HG02588 (cell line): ENCODE results near the gene TBCCD1.
A peak's percentile ranks its signal among the peaks of the same experiment; 100 is the strongest.
"Not testable (repeated sequence)": the region's sequence is repeated elsewhere in the genome, so short reads cannot be mapped to it uniquely, and the experiment has no call there.

Source experiments
- ATAC-seq: cut with Tn5 transposase; IDR thresholded peaks from one replicate; pipeline ENCODE4 v1.9.1; 2021; ENCODE audit warnings: mild to moderate bottlenecking, moderate library complexity; ENCODE audit not compliant: unreplicated experiment

Gene TBCCD1

DNA sequence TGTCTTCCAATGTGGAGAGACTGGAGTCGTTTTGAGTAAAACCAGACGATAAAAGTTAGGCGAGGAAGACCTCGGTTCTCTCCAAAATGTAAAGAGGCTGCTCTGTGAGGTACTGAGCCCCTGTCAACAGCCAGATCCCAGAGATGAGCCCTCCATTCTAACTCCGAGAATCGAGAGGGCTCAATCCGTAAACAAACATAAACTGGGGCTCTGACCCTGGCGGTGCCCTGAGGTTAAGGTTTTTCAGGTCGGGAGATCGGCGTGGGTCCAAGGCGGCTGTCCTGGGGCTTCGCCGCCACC lies 417 bp downstream of the TBCCD1 start:
- no peak for ATAC-seq

DNA sequence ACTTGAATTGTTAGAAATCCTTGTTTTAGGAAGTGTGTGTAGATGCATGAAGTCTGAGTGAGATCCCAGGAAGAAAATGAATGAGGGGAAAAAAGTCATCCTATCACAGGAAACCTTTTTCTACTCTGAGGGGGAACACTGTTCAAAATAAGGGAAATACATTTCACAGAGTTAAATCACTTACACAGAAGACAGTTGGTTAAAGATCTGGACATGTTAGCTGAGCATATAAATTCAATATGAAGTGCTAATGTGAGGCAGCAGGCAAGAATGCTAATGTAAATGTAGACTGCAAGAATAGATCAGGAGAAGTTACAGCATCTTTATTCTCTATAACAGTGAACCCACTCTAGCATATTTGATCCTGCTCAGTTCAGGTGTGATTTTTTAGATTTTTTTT lies 2.6 kb downstream of the TBCCD1 start:
- no peak for ATAC-seq

DNA sequence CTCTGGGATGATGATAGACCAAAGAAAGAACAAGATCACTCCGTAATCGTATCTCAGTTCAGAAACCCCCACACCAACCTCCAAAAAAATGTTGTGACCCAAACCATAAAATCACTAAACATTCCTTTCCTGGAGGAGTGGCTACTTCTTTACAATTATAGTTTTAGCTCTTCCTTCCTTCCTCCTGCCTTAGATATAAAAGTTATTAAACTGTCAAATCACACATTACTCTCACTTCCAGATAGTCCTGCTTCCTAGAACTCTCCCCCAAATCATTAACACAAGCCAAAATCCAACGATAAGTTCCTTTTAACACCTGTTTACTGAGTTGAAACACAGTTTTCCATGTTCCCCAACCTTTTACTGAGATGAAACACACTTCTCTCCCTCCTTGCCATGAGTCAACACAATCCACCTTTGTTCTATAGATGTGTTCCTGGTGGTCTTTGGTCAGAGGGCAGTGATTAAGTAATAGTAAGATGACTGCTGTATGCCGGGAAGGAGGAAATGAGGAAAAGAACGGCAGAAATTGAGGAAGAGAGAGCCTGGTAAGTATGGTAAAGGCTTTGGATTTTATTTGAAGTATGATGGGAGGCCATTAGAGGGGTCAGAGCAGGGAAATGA lies 14.6 kb downstream of the TBCCD1 start:
- no peak for ATAC-seq

DNA sequence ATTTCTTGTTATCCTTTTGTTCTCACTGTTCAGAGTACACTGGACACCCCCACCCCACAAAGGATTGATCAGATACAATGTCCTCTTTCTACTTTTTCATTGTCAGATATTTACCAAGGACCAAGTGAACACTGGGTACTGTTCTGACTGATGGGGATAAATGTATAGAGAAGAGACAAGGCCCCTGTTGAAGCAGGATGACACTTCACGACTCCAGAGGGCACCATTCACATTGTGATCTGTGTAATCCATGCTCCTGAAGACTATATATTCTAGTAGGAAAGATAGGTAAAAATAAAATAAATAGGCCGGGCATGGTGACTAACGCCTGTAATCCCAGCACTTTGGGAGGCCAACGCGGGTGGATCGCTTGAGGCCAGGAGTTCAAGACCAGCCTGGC lies 15.8 kb downstream of the TBCCD1 start:
- ATAC-seq = no peak

DNA sequence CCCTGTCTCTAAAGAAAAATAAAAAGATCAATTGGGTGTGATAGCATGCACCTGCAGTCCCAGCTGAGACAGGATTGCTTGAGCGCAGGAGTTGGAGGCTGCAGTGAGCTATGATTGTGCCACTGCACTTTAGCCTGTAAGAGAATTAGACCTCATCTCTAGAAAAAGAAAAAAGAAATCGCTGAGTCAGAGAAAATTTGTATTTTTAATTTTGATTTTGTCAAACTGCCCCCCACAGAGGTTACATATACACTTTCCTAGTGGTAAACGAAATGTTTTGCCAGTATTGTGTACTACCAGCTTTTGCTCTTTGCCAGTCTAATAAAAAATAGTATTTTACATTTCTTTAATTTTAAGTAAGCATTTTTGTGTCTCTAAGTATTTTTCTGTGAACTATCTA lies 17.6 kb downstream of the TBCCD1 start:
- ATAC-seq = no peak

DNA sequence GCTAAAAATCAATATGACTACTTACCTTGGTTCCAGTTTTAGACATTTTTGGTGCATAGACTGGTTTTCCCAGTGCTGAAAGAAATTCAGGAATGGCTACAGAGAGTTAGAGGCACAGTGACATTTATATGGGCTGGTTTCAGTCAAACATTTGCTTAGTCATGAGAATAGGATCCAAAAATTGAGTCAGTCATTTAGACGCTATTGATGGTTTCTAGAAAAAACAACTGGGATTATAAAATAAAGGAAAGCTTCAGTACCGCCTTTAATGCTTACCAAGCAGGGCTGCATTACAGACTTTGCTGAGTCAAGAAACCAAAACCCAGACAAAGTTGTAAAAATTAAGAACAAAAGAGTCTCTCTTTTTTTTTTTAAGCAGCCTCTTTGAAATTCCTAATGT lies 22.9 kb downstream of the TBCCD1 start, which contains the start of gene CRYGS:
TSS of gene CRYGS (minus strand) at position 100 of the 400 bp plus-strand sequence. CDS start at position 46, 54 bp downstream.
- no peak for ATAC-seq

DNA sequence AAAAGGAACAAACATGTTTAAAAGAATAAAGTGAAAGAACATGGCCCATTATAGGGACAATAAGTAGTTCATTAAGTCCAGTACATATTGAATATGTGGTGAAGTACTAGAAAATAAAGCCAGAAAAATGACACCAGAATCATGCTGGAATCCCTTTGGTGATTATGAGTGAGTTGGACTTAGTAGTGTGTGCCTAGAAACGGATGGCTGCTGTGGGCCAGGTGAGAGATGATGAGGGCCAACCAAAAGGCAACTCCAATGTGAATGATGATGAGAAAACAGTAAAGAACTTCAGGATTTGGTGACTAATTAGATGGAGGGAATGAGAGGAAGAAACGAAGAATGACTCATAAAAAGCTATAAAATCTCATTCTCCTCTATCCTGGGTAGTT lies 26.3 kb downstream of the TBCCD1 start:
- ATAC-seq = no peak

DNA sequence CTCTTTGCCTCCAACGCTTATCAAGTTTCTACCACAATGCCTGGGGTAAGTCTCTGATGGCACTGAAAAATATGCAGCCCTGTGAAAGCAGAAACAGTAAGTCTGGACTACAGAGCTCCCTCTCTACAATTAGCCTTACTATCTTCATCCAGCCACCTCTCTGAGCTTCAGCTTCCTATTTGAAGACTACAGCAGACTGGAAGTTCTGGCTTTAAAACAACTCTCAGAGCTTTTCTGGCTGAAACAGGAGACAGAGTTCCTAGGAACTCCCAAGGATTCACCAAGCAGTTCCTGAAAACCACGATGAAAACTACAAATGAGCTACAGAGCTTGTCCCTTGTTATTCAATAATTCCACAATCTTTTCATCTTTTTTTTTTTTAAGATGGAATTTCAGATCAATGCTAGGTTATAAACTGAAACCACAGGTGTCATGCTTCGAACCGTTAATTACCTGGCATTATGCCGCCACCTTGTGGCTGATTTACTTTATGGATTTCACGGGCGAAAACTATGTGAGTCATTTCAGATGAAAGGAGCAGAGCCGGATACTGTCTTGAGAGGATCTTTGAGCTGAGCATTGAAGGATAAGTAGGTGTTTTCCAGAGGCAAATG lies 26.8 kb downstream of the TBCCD1 start:
- ATAC-seq = no peak

DNA sequence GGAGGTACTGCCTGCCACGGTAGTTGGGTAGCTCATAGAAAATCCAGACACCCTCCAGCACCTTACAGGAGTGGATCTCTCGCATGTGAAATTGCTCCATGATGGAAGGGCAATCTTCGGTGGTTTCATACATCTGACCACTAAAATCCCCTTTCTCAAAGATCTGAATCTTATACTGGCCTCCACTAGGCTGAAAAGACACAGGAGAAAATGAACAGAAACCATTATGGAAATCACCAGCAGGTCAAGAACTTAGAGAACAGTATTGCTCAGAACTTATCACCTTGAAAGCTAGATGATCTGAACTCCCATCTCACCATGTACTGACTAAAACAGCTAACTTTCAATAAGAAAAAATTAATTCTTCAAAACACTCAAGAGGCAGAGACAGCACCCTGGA lies 28.4 kb downstream of the TBCCD1 start:
- peak; percentile 35 for ATAC-seq

DNA sequence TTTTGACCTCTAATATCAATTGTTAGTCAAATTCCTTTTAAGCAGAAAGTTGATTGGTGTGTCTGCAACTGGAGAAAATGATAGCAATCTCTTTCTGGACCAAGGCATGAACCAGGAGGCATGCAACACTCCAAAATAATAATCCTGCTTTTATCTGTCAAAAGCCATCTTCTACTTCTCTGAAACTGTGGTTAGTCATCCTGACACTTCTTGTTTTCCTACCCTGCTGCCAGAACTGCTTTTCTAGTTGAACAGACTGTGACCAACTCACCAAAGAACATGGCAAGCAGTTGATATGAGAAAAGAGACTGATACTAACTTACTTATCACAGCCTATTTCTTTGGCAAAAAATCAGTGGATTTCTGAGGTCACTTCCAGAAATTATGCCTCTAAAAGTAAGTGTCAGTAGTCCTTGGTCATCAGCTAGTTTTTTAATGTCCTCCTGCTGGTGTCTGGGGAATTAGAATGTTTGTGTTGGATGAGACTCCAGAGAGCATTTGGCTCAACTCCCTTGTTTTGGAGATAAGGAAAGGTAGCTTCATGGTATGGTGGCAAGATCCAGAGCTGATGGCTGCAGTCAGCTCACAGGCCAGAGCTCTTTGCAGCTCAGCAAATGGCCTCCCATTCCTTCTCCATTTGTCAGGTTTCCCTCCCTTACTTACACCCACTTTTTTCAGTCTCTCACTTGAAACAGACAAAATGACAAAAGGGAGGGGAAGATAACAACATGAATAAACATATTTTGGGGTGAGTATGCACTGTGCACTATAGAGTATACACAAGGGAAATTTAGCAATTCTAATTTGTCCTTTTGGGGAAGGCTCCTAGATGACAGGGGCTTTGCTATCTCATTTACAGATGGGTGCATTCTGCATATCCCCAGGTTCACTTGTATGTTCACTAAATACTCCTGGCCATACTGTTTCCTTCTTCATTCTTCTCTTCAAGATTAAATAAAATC lies 30.0 kb downstream of the TBCCD1 start:
- ATAC-seq = no peak

DNA sequence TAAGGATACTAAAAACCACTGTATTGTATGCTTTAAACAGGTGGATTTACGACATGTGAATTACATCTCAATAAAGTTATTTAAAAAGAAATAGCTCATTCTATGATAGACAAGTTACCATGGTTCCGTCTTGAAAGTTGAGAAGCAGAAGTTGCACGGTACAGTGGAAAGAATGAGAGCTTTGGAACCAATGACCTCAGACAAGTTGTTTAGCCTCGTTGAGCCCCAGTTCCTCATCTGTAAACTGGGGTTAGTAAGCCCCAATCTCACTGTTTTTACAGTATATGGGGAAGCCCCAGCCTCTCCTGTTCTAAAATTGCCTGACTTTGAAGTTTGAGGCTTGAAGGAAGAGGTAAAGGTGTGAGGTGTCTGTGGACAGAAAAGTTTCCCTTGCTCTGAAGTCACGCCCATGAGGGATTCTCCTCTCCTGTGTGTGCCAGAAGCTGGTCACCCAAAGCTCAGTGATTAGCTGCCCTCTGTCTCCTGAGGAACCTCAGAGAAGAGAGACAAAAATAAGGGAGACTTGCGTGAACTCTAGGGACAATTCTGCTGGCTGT lies 32.9 kb downstream of the TBCCD1 start:
- peak; percentile 73 for ATAC-seq

DNA sequence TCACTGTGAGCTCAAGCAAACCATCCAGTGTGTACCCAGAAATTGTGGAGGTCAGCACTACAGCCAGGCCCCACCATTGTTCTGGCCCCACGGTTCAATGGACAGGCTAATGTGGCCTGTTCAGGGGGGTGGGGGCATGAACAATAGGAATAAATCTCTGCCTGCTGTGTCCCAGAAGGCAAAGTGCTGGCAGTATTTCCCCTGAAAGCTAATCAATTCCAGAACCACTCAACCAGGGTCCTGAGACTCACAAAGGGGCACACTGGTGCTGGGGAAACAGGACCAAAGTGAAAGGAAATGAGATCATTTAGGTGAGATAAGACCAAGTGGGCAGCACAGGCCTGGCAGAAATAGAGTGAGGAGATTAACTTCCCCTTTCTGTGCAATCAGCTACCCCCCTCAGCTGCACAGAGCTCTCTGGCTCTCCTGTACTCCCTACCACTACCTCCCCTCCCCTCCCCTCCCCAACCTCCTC lies 34.5 kb downstream of the TBCCD1 start:
- ATAC-seq = peak; percentile 46

DNA sequence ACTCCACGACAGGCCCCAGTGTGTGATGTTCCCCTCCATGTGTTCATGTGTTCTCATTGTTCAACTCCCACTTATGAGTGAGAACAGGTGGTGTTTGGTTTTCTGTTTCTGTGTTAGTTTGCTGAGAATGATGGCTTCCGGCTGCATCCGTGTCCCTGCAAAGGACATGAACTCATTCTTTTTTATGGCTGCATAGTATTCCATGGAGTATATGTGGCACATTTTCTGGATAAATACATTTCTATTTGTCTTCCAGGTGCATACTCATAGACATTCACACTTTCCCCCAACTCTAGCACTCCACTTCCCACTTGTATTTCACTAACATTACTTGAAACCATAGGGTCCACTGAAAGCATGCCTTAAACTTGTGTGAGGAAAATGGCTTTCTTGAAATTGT lies 35.4 kb downstream of the TBCCD1 start:
- not testable (repeated sequence) for ATAC-seq

DNA sequence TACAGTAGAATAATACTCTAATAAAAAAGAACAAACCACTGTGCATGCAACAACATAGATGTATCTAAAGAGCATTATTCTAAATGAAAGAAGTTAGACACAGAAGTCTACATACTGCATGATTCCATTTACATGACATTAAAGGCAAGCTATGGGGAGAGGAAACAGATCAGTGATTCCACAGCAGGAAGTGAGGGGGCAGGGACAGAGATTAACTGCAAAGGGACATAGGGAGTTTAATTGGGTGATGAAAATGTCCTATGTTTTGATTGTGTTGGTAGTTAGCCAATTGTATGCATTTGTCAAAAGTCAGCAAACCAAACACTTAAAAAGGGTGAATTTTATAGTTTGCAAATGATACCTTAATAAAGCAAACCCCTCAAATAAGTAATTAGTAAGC lies 36.7 kb downstream of the TBCCD1 start:
- no peak for ATAC-seq

DNA sequence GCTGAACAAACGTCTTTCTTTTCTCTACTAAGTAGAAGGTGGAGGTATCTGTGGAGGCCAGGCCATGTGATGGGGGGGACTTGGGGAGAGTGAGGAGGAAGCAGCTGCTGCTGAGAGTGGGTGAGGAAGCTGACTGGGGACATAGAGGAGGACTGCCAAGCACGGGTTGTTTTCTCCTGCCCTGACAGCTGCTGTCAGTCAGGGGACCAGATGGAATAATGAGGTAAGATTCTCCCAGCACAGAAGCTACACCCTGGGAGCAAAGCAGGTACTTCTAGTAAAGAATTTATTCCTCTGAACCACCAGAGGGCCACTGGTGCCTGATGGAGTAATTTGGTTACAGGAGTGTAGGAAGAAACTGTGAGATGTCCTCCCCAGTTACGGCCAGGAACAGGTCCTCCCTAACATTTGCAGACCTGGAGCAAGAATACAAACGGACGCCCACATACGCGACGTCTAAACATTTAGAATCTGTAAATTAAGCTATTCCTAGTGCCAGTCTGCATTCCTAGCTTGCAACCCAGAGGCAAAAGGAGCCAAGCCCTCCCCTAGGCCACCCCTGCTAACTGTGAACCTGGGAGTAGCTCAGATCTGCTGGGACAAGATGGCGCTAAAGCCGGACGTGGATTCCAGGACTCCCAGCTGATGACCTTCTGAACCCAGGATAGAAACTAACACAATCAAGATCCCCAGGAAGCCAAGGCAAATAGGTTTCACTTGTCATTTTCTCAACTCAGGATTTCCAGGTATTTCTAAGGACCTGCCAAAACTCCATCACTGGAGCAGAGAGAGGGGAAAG lies 37.7 kb downstream of the TBCCD1 start:
- ATAC-seq = no peak

DNA sequence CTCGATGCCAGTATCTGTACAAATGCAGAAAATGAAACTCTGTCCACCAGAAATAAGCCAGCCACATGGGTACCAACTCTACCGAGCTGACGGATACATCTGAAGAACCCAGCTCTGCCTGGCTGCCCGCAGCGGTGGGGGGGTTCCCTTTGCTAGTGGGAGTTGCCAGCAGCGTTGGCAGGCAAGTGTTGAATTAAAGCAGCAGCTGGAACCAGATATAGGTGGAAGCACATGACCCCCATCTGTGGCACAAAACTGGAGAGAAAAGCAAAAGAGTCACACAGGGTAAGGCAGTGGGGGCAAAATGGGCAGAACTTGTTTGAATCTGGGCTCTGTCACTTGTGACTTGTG lies 40.9 kb downstream of the TBCCD1 start:
- ATAC-seq = peak; percentile 36

DNA sequence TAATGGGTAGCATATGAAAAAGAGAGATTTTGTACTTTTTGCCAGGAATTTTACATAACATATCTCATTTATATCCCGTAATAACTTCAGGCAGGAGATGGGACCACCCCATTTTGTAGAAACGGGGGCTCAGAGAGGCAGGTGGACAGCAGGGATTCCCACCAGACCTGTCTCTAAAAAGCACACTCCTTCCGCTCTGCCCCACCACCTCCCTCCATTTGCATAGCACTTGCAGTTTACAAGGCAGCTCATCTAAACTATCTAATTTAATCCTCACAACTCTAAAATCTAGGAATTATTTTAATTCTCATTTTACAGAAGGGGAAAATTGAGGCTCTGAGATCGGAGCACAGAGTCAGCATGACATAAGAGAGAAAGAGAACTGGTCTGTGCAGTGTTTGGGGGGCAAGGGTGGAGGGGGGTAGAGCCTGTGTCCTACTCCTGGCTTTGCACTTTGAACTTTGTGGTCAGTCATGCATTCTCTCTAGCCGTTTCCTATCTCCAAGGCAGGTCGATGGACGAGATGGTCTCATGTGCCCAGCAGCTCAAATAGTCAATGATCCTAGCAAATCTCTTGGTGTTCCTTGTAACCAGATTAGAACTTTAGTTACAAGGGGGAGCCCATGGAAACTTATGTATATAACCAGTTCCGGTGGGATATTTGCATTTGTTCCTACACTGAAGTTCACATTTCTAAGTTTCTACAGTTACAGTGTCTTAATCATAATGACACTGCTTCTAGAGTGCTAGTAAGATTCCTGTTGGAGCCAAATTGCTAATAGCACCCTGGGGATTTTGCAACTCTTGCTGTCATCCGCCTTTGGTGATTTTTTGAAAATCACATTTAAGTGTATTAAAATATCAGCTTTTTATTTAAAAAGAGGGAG lies 41.5 kb downstream of the TBCCD1 start:
- ATAC-seq = peak; percentile 31

DNA sequence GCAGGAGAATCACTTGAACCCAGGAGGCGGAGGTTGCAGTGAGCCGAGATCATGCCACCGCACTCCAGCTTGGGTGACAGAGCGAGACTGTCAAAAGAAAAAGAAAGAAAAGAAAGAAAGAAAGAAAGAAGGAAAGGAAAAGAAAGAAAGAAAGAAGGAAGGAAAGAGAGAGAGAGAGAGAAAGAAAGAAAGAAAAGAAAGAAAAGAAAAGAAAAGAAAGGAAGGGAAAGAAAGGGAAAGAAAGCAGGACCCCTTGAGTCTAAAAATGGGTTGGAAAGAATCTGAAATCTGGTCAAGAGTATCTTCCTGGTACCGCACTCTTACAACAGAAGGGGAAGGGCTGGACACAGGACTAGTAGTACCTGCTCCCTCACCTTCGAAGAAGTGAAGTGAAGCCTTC lies 42.5 kb downstream of the TBCCD1 start:
- no peak for ATAC-seq

DNA sequence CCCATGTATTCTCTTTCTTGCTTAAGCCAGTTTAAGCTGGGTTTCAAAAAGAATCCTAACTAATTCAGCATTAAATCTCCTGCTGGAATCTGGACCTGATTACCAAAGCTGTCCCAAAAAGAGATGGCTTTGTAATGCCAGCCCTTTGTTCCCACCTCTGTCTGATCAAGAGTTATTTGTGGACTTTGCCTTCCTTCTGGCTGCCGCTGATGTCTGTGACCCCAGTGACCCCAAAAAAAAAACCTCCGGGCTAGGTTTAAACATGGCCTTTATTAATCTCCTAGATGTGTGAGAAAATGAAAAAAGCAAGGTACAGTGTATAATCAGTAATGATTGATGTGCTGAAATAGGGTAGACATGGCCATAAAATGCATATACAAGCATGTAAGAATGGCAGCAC lies 43.7 kb downstream of the TBCCD1 start:
- ATAC-seq = no peak

DNA sequence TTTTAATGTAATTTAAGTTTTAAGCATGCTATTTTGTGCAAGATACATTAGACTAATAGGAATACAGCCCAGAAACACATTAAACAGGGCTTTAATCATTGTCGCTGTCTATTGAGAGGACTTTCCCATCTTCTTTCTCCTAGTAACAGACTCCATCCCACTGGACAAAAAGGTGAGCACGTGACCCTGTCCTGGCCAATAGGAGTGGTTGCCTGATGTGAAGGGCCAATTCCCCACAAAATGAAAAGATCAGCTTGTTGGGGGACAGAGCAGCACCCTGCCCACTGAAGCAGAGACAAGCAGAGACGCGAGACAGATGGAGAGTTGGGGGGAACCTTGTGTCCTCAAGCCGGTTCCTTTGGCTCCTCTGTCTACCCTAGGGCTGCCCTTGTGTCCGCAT lies 44.1 kb downstream of the TBCCD1 start:
- no peak for ATAC-seq
